Lung (tissue), 12 donors: ENCODE data around the gene DSE. TPM values are rescaled to one million over a fixed set of nuclear protein-coding genes. Genes with fewer than 3 reads are reported as not detected.

Experiments
- ATAC-seq: fragments of 200-7000 bp; cut with Tn5 transposase; one replicate; pipeline ENCODE4 v1.9.1; 2020; ENCODE audit warnings: moderate number of reproducible peaks; ENCODE audit not compliant: insufficient read depth, low FRiP score
- DNase-seq, 3 donors: peaks; one replicate each; pipeline ENCODE4 v3.0.0-alpha.2; 2013 to 2017
- H3K27ac ChIP-seq, 2 donors: one replicate each; pipeline ENCODE4 v1.5.1; 2013; ENCODE audit warnings: mild to moderate bottlenecking in 2 of 2, moderate library complexity in 2 of 2, control low read depth in 1 of 2, inconsistent platforms in 1 of 2, low read depth in 1 of 2, low read length in 1 of 2
- H3K27me3 ChIP-seq, 3 donors: one replicate each; pipeline ENCODE4 v1.5.1; 2013; ENCODE audit warnings: low read length in 2 of 3; ENCODE audit not compliant: control insufficient read depth in 3 of 3, insufficient read depth in 3 of 3
- H3K36me3 ChIP-seq, 4 donors: one replicate each; pipeline ENCODE4 v1.5.1; 2013; ENCODE audit warnings: low read length in 4 of 4, mild to moderate bottlenecking in 1 of 4, moderate library complexity in 1 of 4; ENCODE audit not compliant: control insufficient read depth in 4 of 4, insufficient read depth in 4 of 4
- H3K4me1 ChIP-seq, 5 donors: one replicate each; pipeline ENCODE4 v1.5.1; 2013; ENCODE audit warnings: low read length in 5 of 5, mild to moderate bottlenecking in 2 of 5, moderate library complexity in 1 of 5; ENCODE audit not compliant: control insufficient read depth in 5 of 5, insufficient read depth in 5 of 5
- H3K4me3 ChIP-seq: one replicate; pipeline ENCODE4 v1.5.1; 2013; ENCODE audit warnings: mild to moderate bottlenecking, control low read depth, moderate library complexity
- H3K9ac ChIP-seq, 2 donors: one replicate each; pipeline ENCODE4 v1.5.1; 2013; ENCODE audit warnings: low read length in 2 of 2, control low read depth in 1 of 2; ENCODE audit not compliant: insufficient read depth in 1 of 2
- H3K9me3 ChIP-seq, 4 donors: one replicate each; pipeline ENCODE4 v1.5.1; 2013; ENCODE audit warnings: low read length in 3 of 4, mild to moderate bottlenecking in 1 of 4, moderate library complexity in 1 of 4; ENCODE audit not compliant: control insufficient read depth in 4 of 4, insufficient read depth in 3 of 4
- CTCF ChIP-seq: IDR thresholded peaks from 2 replicates; pipeline ENCODE4 v1.5.1; 2012; ENCODE audit warnings: mild to moderate bottlenecking; ENCODE audit errors: control extremely low read depth, extremely low read depth
- WGBS, 2 donors: extraction: QIAGEN DNeasy Blood & Tissue Kit; methylation state at CpG; one replicate each; pipeline ENCODE4 v1.1.7; 2013; 5-methylcytosine and 5-hydroxymethylcytosine counted together
- polyA plus RNA-seq, 2 donors: library from polyadenylated mRNA; stranded (reverse); fragments of 200-250 nt; gene quantifications; one replicate each; pipeline ENCODE4 v1.2.1, GENCODE V29; 2013
- total RNA-seq, 2 donors: library from RNA; depleted of rRNA in 1 of 2; stranded (reverse); fragments of >200 nt in 1 of 2; gene quantifications; one replicate each; pipeline ENCODE4 v1.2.1, GENCODE V29; 2014 to 2021
- donor health status: control.
- donor health status: control.
- donor health status: Bipolar disorder and iron deficiency.
- donor health status: healthy.
- donor health status: DM: yes; HTN: yes; CAD: no.

The DSE gene
- total and polyA plus RNA-seq, 4 donors, result 5.4 to 46.9 (median 42.4) TPM

- H3K27ac ChIP-seq, result no peak overlapping the region
These were observed 27.7 kb downstream of the DSE start for GRCh38 chr6:116398316-116399010.

GRCh38 chr6:116399287-116399686 is 28.5 kb downstream of the DSE start:
- no peak overlapping the region for H3K4me3 ChIP-seq
- no peak overlapping the region for H3K9ac ChIP-seq
- no peak for ATAC-seq
- no peak for TF ChIP-seq CTCF
- H3K27me3 ChIP-seq, result no peaks in the 10 kb centered on the region
- DNase-seq, result no peak
- peaks cover 0 to 5% (median 4%) of the 10 kb centered on the region in 4 donors for H3K36me3 ChIP-seq
- H3K27ac ChIP-seq, result no peak overlapping the region
- WGBS, 2 donors, result 93 to 96% methylated on average over 12 of the region's 12 CpGs
- H3K4me1 ChIP-seq, result peaks cover 0 to 30% (median 3%) of the 10 kb centered on the region in 5 donors
- no peaks in the 10 kb centered on the region for H3K9me3 ChIP-seq

More at GRCh38 chr6:116398316-116399010, 27.7 kb downstream of the DSE start:
- H3K36me3 ChIP-seq, result peaks cover 0 to 5% (median 4%) of the 10 kb centered on the region in 4 donors
- no peaks in the 10 kb centered on the region for H3K9me3 ChIP-seq
- no peak overlapping the region for H3K9ac ChIP-seq
- no peak for TF ChIP-seq CTCF
- 32 to 59% methylated on average over 2 of the region's 2 CpGs for WGBS, 2 donors
- no peaks in the 10 kb centered on the region for H3K27me3 ChIP-seq
- no peak for DNase-seq
- no peak for ATAC-seq
- H3K4me1 ChIP-seq, result peaks cover 0 to 24% (median 3%) of the 10 kb centered on the region in 5 donors
- H3K4me3 ChIP-seq, result no peak overlapping the region

GRCh38 chr6:116400328-116400727 is 29.6 kb downstream of the DSE start:
- no peak for TF ChIP-seq CTCF
- no peak overlapping the region for H3K27ac ChIP-seq
- no peak for ATAC-seq
- H3K9ac ChIP-seq, result no peak overlapping the region
- no peaks in the 10 kb centered on the region for H3K27me3 ChIP-seq
- no peak overlapping the region for H3K4me3 ChIP-seq
- WGBS, 2 donors, result 56 to 65% methylated on average over 1 of the region's 1 CpG
- H3K4me1 ChIP-seq, result peaks cover 0 to 40% (median 3%) of the 10 kb centered on the region in 5 donors
- H3K36me3 ChIP-seq, result peaks cover 0 to 5% (median 4%) of the 10 kb centered on the region in 4 donors
- no peak for DNase-seq
- no peaks in the 10 kb centered on the region for H3K9me3 ChIP-seq
